LNCAP (cell line): ENCODE data around the gene NUDT7.

Experiments used
- CTCF ChIP-seq: fragments of 450-650 bp; IDR thresholded peaks from 2 replicates; pipeline ENCODE4 v1.5.1; 2017; ENCODE audit warnings: mild to moderate bottlenecking

NUDT7 gene

GRCh38 chr16:77729951-77730350 is 7.6 kb downstream of the NUDT7 start:
- no peak for TF ChIP-seq CTCF

GRCh38 chr16:77732241-77732946 is 10.1 kb downstream of the NUDT7 start:
- TF ChIP-seq CTCF = no peak

GRCh38 chr16:77736879-77737278 is 14.6 kb downstream of the NUDT7 start:
- no peak for TF ChIP-seq CTCF

- no peak for TF ChIP-seq CTCF
Measured at GRCh38 chr16:77738706-77739558, 16.6 kb downstream of the NUDT7 start.

GRCh38 chr16:77739559-77739892 is 17.2 kb downstream of the NUDT7 start:
- no peak for TF ChIP-seq CTCF

GRCh38 chr16:77744141-77744540 is 21.8 kb downstream of the NUDT7 start:
- TF ChIP-seq CTCF = no peak

GRCh38 chr16:77745972-77746371 is 23.7 kb downstream of the NUDT7 start:
- no peak for TF ChIP-seq CTCF
